Iris pigment epithelial cell (primary cell): ENCODE measurements around the gene SPATA45.
A peak's percentile ranks its signal among the peaks of the same experiment; 100 is the strongest.
"Not testable (repeated sequence)": the region's sequence is repeated elsewhere in the genome, so short reads cannot be mapped to it uniquely, and the experiment has no call there.

ENCODE experiments used
- DNase-seq: peaks from one replicate; pipeline ENCODE4 v3.0.0-alpha.2; 2011; ENCODE audit warnings: low read depth

Gene SPATA45

GRCh38 chr1:212847549-212847948, at the start of gene SPATA45:
Gene SPATA45, minus strand, starts transcription at chr1:212847649. Its CDS starts 11,500 bp downstream, at chr1:212836149.
- DNase-seq = no peak

- no peak for DNase-seq
These were observed 44.7 kb upstream of the SPATA45 start for GRCh38 chr1:212892108-212892507.

- no peak for DNase-seq
These were observed 37.1 kb upstream of the SPATA45 start for GRCh38 chr1:212884592-212884991.

- DNase-seq = no peak
These were observed 32.7 kb upstream of the SPATA45 start for GRCh38 chr1:212879947-212880690.

GRCh38 chr1:212878418-212878817, 31.0 kb upstream of the SPATA45 start:
- DNase-seq = no peak

- no peak for DNase-seq
These were observed 26.1 kb upstream of the SPATA45 start for GRCh38 chr1:212873518-212873917.

- no peak for DNase-seq
These were observed 24.5 kb upstream of the SPATA45 start for GRCh38 chr1:212871976-212872375.

- no peak for DNase-seq
These were observed 19.7 kb upstream of the SPATA45 start for GRCh38 chr1:212867192-212867591.

GRCh38 chr1:212864201-212864600, 16.8 kb upstream of the SPATA45 start:
- no peak for DNase-seq

- not testable (repeated sequence) for DNase-seq
These were observed 15.9 kb upstream of the SPATA45 start for GRCh38 chr1:212863345-212863744.

GRCh38 chr1:212862111-212862690, 14.8 kb upstream of the SPATA45 start:
- no peak for DNase-seq

GRCh38 chr1:212860713-212861581, 13.5 kb upstream of the SPATA45 start:
- DNase-seq = peak; percentile 26

GRCh38 chr1:212858461-212859265, 11.2 kb upstream of the SPATA45 start:
- DNase-seq = peak; percentile 47

GRCh38 chr1:212857992-212858460, 10.6 kb upstream of the SPATA45 start, which contains the start of gene FLVCR1:
Gene FLVCR1, plus strand, starts transcription at chr1:212858275. Its CDS starts 178 bp downstream, at chr1:212858453.
- DNase-seq = peak; percentile 97

GRCh38 chr1:212856755-212857154, 9.3 kb upstream of the SPATA45 start:
- DNase-seq = no peak

GRCh38 chr1:212853658-212854057, 6.2 kb upstream of the SPATA45 start:
- DNase-seq = no peak

- DNase-seq = no peak
These were observed 4.7 kb upstream of the SPATA45 start for GRCh38 chr1:212852105-212852688.

- DNase-seq = not testable (repeated sequence)
These were observed 2.9 kb downstream of the SPATA45 start for GRCh38 chr1:212844521-212844920.

- DNase-seq = no peak
These were observed 9.3 kb downstream of the SPATA45 start for GRCh38 chr1:212838145-212838544.

GRCh38 chr1:212833211-212834207, 13.9 kb downstream of the SPATA45 start:
- not testable (repeated sequence) for DNase-seq
